Measurements from ENCODE around the gene PRKN.

The PRKN gene

DNA sequence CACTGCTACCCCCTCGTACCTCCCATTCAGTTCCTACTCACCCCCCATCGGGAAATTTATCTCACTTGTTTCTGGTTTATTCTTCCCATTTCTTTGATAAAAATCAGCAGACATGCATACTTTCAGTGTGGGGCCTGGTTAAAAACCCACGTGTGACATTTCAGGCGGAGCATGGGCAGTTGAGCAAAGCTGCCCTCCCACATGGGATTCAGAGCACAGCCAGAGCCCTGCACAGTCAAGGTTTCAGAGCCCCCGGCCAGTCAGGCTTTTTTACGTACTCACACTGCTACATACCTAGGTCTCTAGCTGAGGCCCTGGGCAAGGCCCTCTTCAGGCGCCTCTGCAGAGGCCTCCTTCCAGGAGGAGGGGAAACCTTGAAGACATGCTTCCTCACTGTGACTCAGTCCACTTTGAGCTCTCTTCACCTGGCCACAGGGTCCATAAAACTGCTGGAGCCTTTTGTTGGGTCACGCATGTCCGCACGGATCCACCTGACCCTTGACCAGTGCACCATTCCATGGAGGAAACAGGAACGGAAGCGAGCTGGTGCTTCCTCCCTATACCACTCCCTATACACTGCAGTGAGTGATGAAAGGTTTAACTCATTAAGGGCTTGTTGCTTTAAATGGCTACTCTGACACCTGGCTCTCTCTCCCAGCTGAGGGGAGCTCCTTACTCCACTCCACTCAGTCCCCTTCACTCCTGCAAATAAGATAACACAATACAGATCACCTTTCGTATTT lies 713.3 kb downstream of the PRKN start:
- DNase-seq: no peak

DNA sequence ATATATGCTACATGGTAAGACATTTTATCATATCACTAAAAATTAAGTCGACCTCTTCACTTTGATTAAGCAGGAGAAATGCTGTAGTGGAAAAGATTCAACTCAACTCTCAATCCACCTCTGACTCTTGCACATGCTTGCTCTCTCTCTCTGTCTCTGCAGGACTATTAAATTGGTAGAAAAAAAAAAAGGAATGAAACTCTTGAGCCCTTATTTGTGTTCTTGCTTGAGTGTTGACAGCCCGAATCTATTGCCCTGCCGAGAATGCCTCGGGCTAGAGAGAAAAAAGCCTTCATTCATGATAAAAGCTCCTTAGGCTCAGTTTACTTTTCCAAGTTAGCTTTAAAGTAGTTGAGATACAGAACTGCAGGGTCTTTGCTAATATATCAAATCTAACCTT lies 722.2 kb downstream of the PRKN start:
- DNase-seq: no peak

DNA sequence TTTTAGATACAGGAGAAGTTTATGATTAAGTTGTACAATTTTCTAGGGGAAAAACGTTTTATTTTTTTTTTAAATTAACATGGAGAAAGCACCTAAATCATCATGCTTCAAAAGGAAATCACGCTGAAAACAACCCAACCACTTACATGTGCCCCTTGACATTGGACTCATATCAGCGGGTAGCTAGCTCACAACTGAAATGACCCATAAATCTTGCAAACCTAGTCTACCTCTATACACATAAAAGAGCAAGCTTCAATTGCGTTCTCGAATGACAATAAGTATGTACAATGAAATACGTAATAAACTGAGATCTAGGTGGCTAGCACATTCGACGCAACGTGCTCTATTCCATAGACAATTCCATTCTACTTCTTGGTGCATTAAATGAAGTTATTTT lies 730.8 kb downstream of the PRKN start:
- no peak for DNase-seq

DNA sequence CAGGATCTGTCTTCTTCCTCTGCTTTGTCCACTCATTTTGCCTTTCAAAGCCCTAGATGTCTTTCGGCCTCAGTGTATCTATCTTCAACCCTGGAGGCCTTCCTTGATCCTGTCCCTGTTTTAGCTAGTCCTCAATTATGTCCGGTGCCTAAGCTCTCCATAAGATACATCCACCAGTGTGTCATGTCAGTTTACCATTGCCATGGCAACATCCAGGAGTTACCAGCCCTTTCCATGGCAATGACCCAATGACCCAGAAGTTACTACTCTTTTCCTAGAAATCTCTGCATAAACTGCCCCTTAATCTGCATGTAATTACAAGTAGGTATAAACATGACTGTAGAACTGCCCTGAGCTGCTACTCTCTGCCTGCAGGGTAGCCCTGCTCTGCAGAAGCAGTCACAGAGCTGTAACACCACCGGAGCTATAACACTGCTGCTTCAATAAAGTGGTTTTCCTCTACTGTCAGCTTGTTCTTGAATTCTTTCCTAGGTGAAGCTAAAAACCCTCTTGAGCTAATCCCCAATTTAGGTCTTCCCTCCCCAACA lies 741.6 kb downstream of the PRKN start:
- no peak for DNase-seq

DNA sequence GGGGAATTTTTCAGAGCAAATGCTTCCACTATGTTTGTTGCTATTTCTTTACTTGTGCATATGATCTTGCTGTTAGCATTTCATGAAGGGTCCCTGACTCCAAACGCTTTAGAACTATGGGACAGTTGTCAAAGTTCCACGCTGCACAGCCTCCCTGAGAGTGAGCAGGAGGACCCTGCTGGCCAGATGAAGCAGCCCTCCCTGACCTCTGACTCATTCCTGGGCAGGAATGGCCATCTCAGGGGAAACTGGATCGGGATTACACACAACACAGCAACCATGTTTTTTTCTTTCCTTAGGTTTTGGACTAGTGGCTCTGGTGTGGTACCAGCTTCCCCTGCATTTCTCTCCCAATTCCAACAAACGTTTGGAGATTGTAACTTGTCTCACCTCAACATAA lies 742.9 kb downstream of the PRKN start:
- no peak for DNase-seq

DNA sequence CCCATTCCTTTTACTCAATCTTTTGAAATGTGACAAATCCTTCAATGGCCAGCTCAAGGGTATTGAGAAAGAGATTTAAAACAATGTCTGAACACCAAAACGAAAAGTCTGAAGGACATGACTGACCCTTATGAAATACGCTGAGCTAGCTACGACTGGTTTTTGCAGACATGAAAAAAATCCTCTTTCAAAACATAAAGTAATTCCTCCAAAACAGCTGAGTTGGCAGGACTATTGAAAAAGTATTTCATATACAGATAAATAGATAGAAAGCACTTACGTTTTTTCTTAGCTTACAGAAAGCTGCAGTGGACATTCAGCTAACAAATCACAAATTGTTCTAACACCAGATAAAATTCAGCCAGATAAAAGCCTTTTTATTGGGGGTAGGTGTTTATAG lies 751.0 kb downstream of the PRKN start:
- DNase-seq: no peak

DNA sequence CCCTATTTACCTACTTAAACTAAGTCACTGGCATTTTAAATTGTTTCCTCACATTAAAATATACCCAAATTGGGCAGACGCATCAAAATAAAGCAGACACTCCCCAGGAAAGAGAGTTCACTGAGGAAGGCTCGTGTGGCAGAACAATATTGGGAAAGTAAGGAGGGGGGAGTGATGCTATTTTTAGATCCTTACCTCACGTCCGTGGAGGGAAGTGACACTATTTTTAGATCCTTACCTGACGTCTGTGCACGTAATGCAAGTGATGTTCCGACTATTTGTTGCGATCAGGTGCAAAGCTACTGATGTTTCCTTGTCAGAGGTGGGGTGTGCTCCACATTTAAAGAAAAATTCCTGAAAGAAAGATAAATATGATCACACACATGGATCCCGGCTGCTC lies 754.5 kb downstream of the PRKN start:
- DNase-seq: no peak

DNA sequence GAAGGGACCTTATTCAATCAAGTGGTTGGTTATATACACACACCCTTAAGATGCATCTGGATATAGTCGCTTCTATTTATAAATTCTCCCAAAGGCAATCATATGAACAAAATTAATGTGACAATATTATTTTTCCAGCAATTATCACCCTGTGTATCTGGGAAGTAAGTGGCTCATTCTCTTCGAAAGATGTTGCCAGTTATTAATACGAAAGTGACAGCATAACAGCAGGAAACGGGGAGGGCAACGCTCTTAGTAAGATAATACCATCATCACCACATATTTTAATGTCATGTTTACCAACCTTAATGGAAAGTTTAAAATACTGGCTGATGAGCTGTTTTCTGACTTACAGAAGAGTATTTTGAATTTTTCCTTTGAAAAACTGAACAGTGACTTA lies 756.5 kb downstream of the PRKN start:
- no peak for DNase-seq

DNA sequence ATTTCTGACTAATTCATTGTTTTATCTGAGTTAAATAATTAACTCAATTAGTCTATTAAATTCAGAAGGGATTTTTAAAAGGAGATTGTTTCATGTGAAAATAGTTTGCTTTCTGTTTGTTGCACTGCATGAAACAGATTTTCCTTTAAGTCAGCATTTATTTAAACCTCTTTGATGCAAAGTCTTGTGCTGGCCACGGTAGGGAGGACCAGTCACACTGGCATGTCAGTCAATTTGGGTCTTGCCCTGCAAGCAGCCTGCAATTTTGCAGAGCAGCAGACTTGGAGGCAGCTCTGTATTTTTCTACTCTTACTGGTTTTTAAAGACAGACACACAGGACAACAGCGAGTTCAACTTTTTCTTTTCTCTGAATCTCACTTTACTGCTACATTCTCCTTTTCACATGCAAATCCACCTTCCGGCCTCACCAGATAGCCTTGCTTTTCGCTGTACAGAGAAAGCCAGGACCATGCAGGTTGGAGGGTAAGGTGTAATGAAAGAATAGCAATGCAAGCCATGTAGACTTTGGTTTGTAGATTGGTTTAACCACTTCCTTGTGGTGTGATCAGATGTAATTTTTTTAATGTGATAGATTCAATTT lies 763.8 kb downstream of the PRKN start:
- DNase-seq: no peak

DNA sequence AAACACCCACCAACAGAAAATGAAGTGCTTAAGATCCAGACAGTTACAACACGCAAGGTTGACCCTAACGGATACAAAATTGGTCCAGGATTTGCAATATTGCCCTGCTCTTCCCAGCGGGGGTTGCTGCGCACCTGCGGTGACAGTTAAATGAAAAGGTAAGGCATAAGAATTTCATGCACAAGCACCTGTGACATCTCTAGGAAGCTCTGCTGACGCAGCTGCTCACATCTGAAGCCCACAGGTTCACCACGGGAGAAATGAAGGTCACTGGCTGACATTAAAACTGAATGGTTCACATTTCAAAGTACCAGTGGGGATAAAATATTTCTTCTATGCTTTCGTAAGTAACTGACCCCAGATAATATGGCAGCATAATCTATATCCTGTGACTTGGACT lies 764.4 kb downstream of the PRKN start:
- no peak for DNase-seq

DNA sequence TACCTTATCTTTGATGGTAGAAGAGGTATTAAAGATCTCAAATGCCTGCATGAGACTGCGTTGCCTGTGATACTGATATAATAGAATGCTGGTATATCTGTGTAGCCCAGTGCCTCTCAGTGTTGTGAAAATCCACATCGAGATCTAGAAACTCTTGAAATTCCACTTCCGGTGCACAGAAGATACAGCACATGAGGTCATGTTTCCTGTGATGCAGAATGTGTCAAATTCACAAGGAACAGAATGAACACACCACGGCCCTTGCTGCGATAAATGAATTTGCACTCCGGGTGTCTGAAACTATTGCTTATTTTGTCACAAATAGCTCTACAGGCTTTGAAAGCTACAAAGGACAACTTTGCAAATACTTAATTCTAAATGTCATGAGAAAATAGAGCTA lies 765.8 kb downstream of the PRKN start:
- DNase-seq: no peak

DNA sequence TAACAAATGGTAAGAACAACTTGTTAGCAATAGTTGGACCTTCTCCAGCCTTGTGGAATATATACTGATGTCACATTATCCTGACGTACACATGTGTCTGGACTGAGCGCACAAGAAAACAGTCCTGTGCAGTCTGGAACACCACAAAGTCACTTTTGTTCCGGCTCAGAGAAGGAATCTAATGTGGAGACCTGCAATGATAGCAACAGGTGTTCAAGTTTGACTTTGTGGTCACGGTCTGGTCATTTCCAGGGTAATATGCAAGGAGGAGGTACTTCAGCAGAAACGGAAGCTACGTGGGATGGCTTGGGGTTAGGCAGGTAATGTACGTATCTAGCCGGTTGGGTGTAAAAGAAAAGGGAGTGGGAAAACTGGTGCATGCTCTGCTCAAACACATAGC lies 766.5 kb downstream of the PRKN start:
- no peak for DNase-seq

DNA sequence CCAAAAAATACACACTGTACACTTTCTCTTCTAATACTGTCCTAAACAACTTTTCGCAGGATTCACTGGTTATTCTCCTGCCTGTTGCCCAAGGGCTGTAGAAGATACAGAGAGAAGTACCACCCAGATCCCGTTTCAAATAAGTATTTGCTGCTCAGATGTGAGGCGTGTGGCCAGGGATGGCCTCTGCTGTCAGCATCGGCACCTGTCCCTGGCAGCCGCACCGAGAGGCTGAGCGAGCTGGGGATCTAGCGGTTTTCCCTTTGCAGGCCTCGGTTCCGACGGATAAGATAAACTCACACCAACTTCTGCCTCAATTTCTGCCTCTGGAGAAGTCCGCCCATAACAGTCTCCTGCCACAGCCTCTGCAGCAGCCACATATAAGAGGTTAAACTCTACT lies 768.5 kb downstream of the PRKN start:
- DNase-seq: no peak

DNA sequence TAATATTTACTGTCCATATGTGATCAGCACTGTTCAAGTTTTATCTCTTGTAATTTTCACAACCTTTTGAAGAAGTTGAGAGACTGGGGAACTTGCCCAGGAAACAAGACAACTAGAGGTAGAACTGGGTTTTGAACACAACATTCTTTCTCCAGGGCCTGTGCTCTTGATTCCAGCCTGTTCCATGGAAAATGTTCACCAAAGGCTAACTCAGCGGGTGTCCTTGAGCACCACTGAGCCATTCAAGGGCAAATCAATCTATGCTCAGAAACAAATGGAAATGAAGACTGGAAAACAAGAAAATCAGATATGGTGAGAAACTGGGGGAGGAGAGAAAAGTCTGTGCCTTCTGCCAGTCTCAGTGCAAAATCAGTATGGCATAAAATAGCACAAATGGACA lies 771.5 kb downstream of the PRKN start:
- DNase-seq: no peak

DNA sequence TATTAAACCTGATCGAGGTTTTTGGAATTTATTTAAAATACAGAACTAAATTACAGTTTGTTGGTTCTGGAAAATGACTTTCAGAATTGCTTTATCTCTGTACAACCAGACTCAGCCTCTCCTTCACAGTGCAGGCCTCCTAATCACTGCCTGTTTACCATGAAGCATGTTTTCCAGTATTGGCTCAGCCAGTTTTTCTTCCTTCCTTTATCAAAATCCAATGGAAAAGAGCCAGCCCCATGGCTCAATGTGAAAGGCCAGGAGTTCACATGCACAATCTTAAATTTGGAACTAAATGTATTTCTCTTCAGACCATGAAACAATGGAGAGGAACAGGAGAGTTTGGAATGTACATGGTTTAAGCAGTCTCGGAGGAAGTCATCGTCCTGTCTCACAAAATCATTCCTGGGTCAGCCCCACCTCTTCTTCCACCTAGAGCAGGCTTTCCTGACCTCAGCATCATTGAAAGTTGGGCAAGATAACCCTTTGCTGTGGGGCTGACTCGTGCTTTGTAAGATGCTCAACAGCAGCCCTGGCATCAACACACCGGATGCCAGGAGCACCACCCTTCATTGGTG lies 772.8 kb downstream of the PRKN start:
- no peak for DNase-seq

DNA sequence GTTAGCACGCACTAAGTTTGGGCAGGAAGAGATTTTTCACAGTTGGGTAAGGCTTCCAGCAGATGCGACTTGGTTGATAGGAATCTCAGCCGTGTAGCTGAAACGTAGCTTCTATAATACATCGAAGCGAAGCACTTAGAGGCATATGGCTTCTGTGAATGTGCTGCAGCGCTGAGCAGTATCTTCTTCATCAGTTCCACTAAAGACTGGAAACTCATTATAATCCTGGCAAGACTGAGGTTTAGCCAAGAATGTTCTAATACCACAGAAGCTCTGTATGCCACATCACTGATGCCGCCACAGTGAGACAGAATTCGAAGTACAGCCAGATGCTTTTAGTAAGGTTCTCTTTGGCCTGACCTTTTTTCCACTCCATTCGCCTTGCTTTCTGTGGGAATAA lies 773.5 kb downstream of the PRKN start:
- DNase-seq: no peak

DNA sequence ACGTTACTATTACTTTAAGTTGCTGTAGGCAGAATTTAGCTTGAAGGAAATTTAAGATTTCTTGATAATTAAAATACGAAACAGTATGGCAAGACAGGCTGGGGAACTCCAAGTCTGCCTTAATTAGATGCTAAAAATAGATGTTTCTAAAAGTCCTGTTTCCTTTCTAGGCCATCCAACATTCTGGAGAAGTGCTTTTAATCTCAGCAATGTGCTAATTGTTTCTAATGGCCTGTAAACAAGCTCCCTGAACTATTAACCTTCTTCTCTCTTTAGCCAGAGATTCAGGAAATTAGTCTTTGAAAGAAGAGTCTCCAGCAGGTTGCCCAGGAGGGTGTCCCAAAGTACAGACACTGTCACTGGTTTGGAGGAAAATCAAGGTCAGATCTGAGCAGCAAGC lies 776.4 kb downstream of the PRKN start:
- DNase-seq: no peak

DNA sequence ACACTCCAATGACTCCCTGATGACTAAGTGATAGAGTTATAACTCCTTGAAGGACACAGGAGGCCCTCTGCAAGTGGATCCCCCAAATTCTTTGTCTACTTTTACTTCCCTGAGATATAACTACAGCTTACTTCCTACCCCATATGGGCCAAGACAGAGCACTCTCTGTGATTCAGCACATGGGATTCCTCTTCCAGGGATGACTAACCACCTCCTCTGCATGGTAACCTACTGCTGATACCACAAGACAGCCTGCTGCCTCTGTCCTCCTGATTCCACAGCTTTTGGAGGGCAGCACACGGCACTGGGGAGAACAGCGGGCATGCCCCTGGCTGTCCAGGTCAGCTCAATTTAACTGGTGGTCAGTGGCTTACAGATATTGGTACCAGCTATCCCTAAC lies 778.0 kb downstream of the PRKN start:
- no peak for DNase-seq

DNA sequence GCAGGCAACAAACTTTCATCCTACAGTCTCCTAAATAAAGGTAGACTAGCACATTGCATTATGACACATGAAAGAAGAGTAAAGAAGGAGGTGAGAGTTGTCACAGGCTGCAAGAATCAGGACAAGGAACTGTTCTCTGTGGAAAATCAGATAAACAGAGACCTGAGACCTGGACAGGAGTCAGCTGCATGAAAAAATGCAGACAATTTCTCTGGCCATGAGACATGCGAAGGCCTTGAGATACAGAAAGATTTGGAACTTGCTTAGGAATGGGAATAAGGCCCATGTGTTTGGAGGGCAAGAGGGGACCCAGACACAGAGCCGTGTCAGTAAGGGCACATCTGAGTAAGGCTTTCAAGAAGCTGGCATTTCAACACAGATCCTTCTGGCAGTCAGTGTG lies 779.1 kb downstream of the PRKN start:
- no peak for DNase-seq

DNA sequence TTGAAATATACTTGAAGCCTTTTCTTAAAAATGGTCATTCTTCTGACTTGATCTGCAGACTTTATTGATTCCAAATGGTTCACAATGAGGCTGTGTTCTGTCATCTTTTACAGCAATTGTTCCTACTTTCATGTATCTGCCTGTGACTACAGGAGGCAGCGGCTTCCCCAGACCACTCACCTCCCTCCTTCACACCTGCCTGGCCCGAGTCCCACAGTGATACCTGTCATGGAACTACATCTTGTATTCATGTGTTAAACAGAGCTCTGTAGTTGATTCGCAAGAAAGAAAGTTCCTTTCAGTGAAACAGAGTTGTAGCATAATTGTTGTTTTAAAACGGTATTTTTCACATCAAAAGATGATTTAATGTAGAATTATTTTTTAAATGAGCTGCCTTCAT lies 780.2 kb downstream of the PRKN start:
- DNase-seq: no peak

DNA sequence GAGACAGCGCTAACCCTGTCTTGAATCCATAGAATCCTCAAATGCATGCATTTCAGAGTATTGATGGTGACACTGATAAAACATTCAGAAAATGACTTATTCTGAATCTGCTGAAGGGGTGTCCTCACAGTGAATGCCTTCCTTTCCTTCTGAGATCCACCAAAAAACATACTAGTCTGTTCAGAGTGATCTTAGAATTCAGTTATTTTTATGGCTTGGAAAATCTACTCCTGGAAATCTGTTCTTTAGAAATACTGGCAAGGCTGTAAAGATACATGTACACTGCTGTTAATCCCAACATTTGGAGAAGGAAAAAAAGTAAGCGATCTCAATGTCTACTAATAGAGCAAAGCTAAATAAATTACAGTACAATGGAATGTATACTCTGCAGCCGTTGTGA lies 781.1 kb downstream of the PRKN start:
- DNase-seq: no peak

DNA sequence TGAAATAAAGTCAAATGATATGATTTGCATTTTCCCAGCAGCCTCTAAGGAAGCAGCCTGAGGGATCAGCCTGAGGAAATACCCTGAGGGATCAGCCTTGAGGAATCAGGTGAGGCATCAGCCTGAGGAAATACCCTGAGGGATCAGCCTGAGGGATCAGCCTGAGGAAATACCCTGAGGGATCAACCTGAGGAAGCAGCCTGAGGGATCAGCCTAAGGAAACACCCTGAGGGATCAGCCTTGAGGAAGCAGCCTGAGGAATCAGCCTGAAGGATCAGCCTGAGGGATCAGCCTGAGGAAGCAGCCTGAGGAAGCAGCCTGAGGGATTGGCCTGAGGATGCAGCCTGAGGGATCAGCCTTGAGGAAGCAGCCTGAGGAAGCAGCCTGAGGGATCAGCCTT lies 784.0 kb downstream of the PRKN start:
- DNase-seq: no peak

DNA sequence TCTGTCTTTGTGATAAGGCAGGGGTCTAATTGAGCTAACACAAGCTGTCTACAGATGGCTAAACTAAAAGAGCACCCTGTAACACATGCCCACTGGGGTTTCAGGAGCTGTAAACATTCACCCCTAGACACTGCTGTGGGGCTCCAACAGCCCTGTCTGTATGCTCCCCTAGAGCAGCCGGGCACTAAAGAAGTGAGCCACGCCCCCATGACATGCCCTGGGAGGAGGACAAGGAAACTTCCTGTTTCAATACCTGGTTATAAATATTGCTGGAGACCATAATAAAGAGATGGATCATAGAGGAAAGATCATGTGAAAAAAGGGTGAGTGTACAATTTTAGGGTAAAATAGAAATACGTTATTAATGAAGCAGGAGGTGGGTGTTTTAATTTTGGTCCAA lies 786.0 kb downstream of the PRKN start:
- DNase-seq: no peak

DNA sequence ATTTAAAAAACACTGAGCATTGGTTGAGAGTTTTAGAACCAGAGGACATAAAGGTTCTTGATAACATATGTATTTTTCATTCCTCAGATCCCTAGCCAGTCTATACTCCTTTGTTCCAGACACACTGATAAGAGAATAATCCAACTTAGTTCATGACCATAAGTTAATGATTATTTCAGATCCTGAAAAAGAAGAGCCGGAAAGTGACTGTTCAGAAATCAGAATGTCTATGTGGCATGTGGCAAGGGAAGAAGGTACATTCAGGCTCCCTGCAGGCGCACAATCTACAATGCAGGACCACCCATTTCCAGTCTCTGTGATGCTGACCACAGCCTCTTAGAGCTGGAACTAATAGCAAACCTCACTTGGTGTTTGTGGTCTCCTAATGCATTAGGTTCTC lies 787.0 kb downstream of the PRKN start:
- DNase-seq: no peak

DNA sequence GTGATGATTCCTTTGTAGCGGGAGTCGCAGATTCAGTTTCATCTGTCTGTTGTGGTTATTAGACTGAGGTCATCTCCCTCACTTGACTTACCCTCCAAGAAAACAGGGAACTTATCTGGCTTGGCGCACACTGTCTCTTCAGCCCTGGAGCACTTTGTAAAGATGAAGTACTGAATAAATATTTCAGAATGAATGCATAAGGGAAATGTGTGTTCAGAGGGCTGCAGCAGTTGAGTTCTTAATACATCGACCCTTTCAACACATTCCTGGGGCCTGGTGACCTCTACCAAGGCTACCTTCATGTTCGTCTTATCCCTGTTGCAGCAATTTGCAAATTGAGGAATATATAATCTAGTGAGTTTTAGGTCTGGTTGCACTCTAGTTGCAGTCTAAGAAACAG lies 801.2 kb downstream of the PRKN start:
- no peak for DNase-seq
